Measurements from ENCODE around the gene OR13C3. TPM values are rescaled to one million over a fixed set of nuclear protein-coding genes. Genes with fewer than 3 reads are reported as not detected.

Gene OR13C3
- total RNA-seq, 2 donors from 2014 or later, result not detected

GRCh38 chr9:104503440-104503839 lies 33.2 kb downstream of the OR13C3 start:
- Histone ChIP-seq H3K9me3 (no peaks in the 10 kb centered on the region), H3K27me3 (no peaks in the 10 kb centered on the region), H3K9ac (ENCODE audit: low read depth in 2 of 2, low read length in 2 of 2) (no peak overlapping the region), H3K27ac (no peak overlapping the region), H3K4me1 (no peaks in the 10 kb centered on the region), H3K4me3 (no peak overlapping the region), H3K36me3 (no peaks in the 10 kb centered on the region)
- DNase-seq, result no peak
- intact Hi-C loops (cut with DNase I), result no loop called here
- TF ChIP-seq CTCF (IDR thresholded peaks at IDR 0.05), result no peak

GRCh38 chr9:104494808-104495207 lies 41.8 kb downstream of the OR13C3 start:
- Histone ChIP-seq H3K36me3 (no peaks in the 10 kb centered on the region), H3K27ac (no peak overlapping the region), H3K27me3 (no peaks in the 10 kb centered on the region), H3K4me3 (no peak overlapping the region), H3K9me3 (no peaks in the 10 kb centered on the region), H3K9ac (ENCODE audit: low read depth in 2 of 2, low read length in 2 of 2) (no peak overlapping the region), H3K4me1 (no peaks in the 10 kb centered on the region)
- intact Hi-C loops (cut with DNase I), result no loop called here
- DNase-seq, result no peak
- TF ChIP-seq CTCF (IDR thresholded peaks at IDR 0.05), result no peak

Other genes starting within 250 kb of the OR13C3 start
- not detected for gene OR13F1, start 32.6 kb downstream of the OR13C3 start, total RNA-seq
- not detected for gene OR13C4, start 9.6 kb downstream of the OR13C3 start, total RNA-seq
- not detected for gene OR13C8, start 32.3 kb upstream of the OR13C3 start, total RNA-seq
- gene OR13C5, start 62.6 kb upstream of the OR13C3 start, total RNA-seq, result not detected
- not detected for gene OR13C2, start 68.8 kb upstream of the OR13C3 start, total RNA-seq
- not detected for gene OR13C9, start 81.3 kb upstream of the OR13C3 start, total RNA-seq
- not detected for gene OR13D1, start 157.7 kb upstream of the OR13C3 start, total RNA-seq
- 10 to 100 TPM; 25.4 to 49.6 TPM for gene NIPSNAP3A, start 210.8 kb upstream of the OR13C3 start, total RNA-seq
- gene NIPSNAP3B, start 227.3 kb upstream of the OR13C3 start, total RNA-seq, result 1 to 10 TPM in 1 of 2 donors, under 1 TPM in 1; 0.69 to 1.0 TPM

All from colonic mucosa (tissue), 4 donors.